B cell (primary cell): ENCODE results near the gene TSC1.

Experiments
- CTCF ChIP-seq: fragments of 200-600 bp; IDR thresholded peaks from one replicate; pipeline ENCODE4 v1.8.0; 2022; ENCODE audit warnings: antibody characterized with exemption, mild to moderate bottlenecking
- EZH2 ChIP-seq: IDR thresholded peaks from 2 replicates; pipeline ENCODE4 v1.6.1; 2012; ENCODE audit warnings: borderline replicate concordance, low read depth, mild to moderate bottlenecking, moderate library complexity, low read length; ENCODE audit not compliant: insufficient read depth, poor library complexity, severe bottlenecking

DNA sequence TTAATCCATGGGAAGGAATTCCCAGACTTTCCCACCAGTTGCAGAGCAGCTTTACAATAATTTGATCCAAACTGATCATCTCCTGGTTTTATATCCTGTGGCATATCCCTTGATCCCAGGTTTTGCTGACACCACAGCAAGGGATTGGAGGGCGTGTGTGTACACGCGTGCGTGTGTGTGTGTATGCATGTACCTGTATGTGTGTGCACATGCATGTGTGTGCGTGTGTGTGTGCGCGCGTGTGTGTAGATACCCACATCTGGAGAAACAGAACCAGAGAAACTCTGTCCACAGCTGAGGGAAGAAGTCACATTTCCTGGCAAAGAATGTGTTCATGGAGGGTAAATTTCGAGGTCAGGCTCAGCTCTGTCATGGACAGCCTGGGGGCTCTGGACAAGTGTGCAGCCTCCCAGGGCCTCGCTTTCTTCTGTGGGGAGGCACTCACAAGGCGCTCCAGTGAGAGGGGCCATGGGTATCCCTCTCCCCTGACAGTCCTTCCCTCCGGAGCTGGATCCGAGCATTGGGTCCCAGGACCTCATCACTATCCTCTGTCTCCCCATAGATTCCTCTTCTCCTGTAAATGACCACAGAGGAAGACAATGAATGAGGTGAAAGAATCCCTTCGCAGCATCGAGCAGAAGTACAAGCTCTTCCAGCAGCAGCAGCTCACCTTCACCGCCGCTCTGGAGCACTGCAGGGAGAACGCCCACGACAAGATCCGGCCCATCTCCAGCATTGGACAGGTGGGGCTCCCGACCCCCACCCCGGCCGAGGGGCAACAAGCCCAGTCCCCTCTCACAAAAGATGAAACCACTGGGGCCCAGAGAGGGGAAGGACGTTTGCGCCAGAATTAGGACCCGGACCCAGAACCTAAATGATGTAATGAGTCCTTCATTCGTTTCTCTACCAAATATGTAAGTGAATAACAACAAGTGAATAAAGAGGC, 60.8 kb downstream of the TSC1 start:
- TF ChIP-seq EZH2: no peak
- TF ChIP-seq CTCF: no peak
